ENCODE results near the gene ZNF260. TPM values are rescaled to one million over a fixed set of nuclear protein-coding genes. Genes with fewer than 3 reads are reported as not detected.

The ZNF260 gene
- total and polyA plus RNA-seq, 2 of the 13 experiments (the other 11 are each of a cell fraction or from before 2014, with no cell fraction given) = 2.8 to 10.5 TPM

GRCh38 chr19:36489118-36489919, 38.8 kb downstream of the ZNF260 start, which contains the start of gene ZNF566 (continued):
- TF ChIP-seq, protein P1, sequence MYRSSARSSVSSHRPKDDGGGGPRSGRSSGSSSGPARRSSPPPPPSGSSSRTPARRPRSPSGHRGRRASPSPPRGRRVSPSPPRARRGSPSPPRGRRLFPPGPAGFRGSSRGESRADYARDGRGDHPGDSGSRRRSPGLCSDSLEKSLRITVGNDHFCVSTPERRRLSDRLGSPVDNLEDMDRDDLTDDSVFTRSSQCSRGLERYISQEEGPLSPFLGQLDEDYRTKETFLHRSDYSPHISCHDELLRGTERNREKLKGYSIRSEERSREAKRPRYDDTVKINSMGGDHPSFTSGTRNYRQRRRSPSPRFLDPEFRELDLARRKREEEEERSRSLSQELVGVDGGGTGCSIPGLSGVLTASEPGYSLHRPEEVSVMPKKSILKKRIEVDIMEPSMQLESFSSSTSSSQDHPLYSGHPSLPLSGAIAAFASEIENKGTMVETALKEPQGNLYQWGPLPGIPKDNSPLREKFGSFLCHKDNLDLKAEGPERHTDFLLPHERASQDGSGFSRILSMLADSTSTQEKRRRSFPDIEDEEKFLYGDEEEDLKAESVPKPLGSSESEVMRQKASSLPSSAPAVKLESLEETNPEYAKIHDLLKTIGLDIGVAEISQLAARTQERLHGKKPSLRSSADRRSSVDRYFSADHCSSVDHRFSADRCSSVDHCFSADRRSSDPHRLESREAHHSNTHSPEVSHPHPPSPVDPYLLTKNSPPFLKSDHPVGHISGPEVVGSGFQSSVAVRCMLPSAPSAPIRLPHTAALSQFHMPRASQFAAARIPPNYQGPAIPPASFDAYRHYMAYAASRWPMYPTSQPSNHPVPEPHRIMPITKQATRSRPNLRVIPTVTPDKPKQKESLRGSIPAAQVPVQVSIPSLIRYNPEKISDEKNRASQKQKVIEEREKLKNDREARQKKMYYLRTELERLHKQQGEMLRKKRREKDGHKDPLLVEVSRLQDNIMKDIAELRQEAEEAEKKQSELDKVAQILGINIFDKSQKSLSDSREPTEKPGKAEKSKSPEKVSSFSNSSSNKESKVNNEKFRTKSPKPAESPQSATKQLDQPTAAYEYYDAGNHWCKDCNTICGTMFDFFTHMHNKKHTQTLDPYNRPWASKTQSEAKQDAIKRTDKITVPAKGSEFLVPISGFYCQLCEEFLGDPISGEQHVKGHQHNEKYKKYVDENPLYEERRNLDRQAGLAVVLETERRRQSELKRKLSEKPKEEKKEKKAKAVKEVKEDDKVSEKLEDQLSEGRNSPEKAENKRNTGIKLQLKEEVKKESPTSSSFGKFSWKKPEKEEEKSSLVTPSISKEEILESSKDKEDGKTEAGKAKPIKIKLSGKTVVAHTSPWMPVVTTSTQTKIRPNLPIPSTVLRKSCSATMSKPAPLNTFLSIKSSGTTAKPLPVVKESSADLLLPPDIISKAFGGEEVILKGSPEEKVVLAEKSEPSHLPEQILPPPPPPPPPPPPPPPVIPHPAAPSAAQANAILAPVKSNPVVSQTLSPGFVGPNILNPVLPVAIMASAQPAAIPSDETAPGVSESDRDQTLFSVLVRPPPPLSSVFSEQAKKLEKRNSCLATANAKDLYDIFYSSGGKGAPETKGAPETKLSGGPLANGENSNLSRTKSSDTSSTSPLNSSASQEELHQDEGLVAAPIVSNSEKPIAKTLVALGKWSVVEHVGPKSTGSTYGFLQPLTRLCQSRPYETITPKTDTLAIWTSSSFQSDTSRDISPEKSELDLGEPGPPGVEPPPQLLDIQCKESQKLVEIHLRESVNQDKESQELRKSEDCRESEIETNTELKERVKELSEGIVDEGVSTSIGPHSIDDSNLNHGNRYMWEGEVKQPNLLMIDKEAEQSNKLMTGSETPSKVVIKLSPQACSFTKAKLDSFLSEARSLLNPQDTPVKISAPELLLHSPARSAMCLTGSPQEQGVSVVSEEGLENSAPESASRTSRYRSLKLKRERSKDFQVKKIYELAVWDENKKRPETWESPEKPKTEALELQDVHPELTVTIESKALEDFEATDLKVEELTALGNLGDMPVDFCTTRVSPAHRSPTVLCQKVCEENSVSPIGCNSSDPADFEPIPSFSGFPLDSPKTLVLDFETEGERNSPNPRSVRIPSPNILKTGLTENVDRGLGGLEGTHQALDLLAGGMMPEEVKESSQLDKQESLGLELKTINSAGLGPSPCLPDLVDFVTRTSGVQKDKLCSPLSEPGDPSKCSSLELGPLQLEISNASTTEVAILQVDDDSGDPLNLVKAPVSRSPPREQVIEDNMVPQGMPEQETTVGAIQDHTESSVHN (CRISPR knock-in tag; IDR thresholded peaks at IDR 0.05) = peak; percentile 86
- TF ChIP-seq KLF13 (CRISPR knock-in tag; IDR thresholded peaks at IDR 0.05) (0 out of 2 replicates have a peak, but pooled peaks have one; percentile 62), ZNF446 (CRISPR knock-in tag; IDR thresholded peaks at IDR 0.05) (no peak), ZNF138 (CRISPR knock-in tag; IDR thresholded peaks at IDR 0.05; ENCODE audit: low read depth) (no peak), ARID3A (IDR thresholded peaks at IDR 0.05; ENCODE audit: low read depth, low read length) (no peak; the same call in 1 of the 2 replicates), ZNF567 (CRISPR knock-in tag; IDR thresholded peaks at IDR 0.05; ENCODE audit: borderline replicate concordance) (peak; percentile 68), IKZF4 (CRISPR knock-in tag; IDR thresholded peaks at IDR 0.05; ENCODE audit: borderline replicate concordance, low read depth, not compliant biosample characterization) (peak; percentile 90), SSRP1 (CRISPR knock-in tag; IDR thresholded peaks at IDR 0.05) (no peak), SRF (IDR thresholded peaks at IDR 0.05; ENCODE audit: low read depth, low read length) (no peak), ZNF709 (CRISPR knock-in tag; IDR thresholded peaks at IDR 0.05) (peak; percentile 72; the same call in 1 of the 2 replicates), ZNF703 (CRISPR knock-in tag; IDR thresholded peaks at IDR 0.05; ENCODE audit: borderline replicate concordance) (no peak; the same call in 1 of the 2 replicates), NCOR1 (IDR thresholded peaks at IDR 0.05; ENCODE audit: borderline replicate concordance, low read length) (no peak), GABPB1 (CRISPR knock-in tag; IDR thresholded peaks at IDR 0.05) (peak; percentile 80)
- TF ChIP-seq, protein P2, sequence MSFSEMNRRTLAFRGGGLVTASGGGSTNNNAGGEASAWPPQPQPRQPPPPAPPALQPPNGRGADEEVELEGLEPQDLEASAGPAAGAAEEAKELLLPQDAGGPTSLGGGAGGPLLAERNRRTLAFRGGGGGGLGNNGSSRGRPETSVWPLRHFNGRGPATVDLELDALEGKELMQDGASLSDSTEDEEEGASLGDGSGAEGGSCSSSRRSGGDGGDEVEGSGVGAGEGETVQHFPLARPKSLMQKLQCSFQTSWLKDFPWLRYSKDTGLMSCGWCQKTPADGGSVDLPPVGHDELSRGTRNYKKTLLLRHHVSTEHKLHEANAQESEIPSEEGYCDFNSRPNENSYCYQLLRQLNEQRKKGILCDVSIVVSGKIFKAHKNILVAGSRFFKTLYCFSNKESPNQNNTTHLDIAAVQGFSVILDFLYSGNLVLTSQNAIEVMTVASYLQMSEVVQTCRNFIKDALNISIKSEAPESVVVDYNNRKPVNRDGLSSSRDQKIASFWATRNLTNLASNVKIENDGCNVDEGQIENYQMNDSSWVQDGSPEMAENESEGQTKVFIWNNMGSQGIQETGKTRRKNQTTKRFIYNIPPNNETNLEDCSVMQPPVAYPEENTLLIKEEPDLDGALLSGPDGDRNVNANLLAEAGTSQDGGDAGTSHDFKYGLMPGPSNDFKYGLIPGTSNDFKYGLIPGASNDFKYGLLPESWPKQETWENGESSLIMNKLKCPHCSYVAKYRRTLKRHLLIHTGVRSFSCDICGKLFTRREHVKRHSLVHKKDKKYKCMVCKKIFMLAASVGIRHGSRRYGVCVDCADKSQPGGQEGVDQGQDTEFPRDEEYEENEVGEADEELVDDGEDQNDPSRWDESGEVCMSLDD (CRISPR knock-in tag; IDR thresholded peaks at IDR 0.05; ENCODE audit: borderline replicate concordance) = no peak
- TF ChIP-seq, protein P3, sequence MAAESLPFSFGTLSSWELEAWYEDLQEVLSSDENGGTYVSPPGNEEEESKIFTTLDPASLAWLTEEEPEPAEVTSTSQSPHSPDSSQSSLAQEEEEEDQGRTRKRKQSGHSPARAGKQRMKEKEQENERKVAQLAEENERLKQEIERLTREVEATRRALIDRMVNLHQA (CRISPR knock-in tag; IDR thresholded peaks at IDR 0.05) = no peak

Measured in HepG2 (cell line).